GM10266 (cell line): ENCODE measurements around the gene OAS2.

Experiments
- DNase-seq: peaks from one replicate; pipeline ENCODE4 v3.0.0; 2012; ENCODE audit errors: extremely low spot score
- CTCF ChIP-seq: IDR thresholded peaks from 2 replicates; pipeline ENCODE4 v1.5.1; 2012; ENCODE audit warnings: mild to moderate bottlenecking, low read depth; ENCODE audit not compliant: control insufficient read depth, insufficient read depth; ENCODE audit errors: missing control alignments

The OAS2 gene

GRCh38 chr12:113006641-113007040 lies 28.3 kb downstream of the OAS2 start:
- TF ChIP-seq CTCF: no peak
- DNase-seq: no peak

GRCh38 chr12:113007166-113007565 lies 28.8 kb downstream of the OAS2 start:
- no peak for DNase-seq
- no peak for TF ChIP-seq CTCF

GRCh38 chr12:113010701-113011100 lies 32.4 kb downstream of the OAS2 start:
- no peak for TF ChIP-seq CTCF
- DNase-seq: no peak

- TF ChIP-seq CTCF: no peak
- DNase-seq: no peak
Observed at GRCh38 chr12:113014565-113014964, 36.2 kb downstream of the OAS2 start.

- TF ChIP-seq CTCF: no peak
- no peak for DNase-seq
Observed at GRCh38 chr12:113016796-113017195, 38.5 kb downstream of the OAS2 start.

GRCh38 chr12:113019025-113019424 lies 40.7 kb downstream of the OAS2 start:
- DNase-seq: no peak
- no peak for TF ChIP-seq CTCF

GRCh38 chr12:113021500-113021899 lies 43.2 kb downstream of the OAS2 start:
- no peak for DNase-seq
- TF ChIP-seq CTCF: no peak
